Neural cell (in vitro differentiated cells): ENCODE measurements around the gene DENND5A. TPM values are rescaled to one million over a fixed set of nuclear protein-coding genes. Genes with fewer than 3 reads are reported as not detected.

ENCODE experiments used
- H2AFZ ChIP-seq: fragments of 200-600, 300-800 bp; sonication (generic), shearing (Covaris generic); 2 replicates; pipeline ENCODE4 v1.6.0; 2014; ENCODE audit warnings: low read depth, mild to moderate bottlenecking, antibody characterized with exemption, low read length, moderate library complexity
- H3F3A ChIP-seq: fragments of 200-600 bp; shearing (Covaris generic); 2 replicates; pipeline ENCODE4 v1.6.1; 2016; ENCODE audit warnings: mild to moderate bottlenecking, moderate library complexity, mixed read lengths, antibody characterized with exemption, low read length; ENCODE audit not compliant: insufficient read depth, poor library complexity, severe bottlenecking
- H3K27ac ChIP-seq: fragments of 200-600, 300-800 bp; sonication (generic), shearing (Covaris generic); 2 replicates; pipeline ENCODE4 v1.5.1; 2014; ENCODE audit warnings: mild to moderate bottlenecking, low read length, moderate library complexity
- H3K27me3 ChIP-seq: fragments of 300-800, 200-600 bp; sonication (generic), shearing (Covaris generic); 2 replicates; pipeline ENCODE4 v1.6.0; 2014; ENCODE audit warnings: mild to moderate bottlenecking, low read depth, low read length, moderate library complexity; ENCODE audit not compliant: insufficient read depth
- H3K36me3 ChIP-seq: fragments of 300-800, 200-600 bp; sonication (generic), shearing (Covaris generic); 2 replicates; pipeline ENCODE4 v1.5.1; 2014; ENCODE audit warnings: mild to moderate bottlenecking, antibody characterized with exemption, low read length, moderate library complexity; ENCODE audit not compliant: insufficient read depth
- H3K4me2 ChIP-seq: fragments of 300-800, 200-600 bp; sonication (generic), shearing (Covaris generic); 2 replicates; pipeline ENCODE4 v1.6.0; 2014; ENCODE audit warnings: mild to moderate bottlenecking, low read length
- H3K4me3 ChIP-seq: fragments of 300-800, 200-600 bp; sonication (generic), shearing (Covaris generic); 2 replicates; pipeline ENCODE4 v1.5.1; 2014; ENCODE audit warnings: mild to moderate bottlenecking, low read length, moderate library complexity
- H3K79me2 ChIP-seq: fragments of 200-600 bp; shearing (Covaris generic); replicated peaks from 2 replicates; pipeline ENCODE4 v1.6.0; 2014; ENCODE audit warnings: mild to moderate bottlenecking, low read length, moderate library complexity; ENCODE audit not compliant: insufficient read depth
- H3K9ac ChIP-seq: fragments of 300-800, 200-600 bp; sonication (generic), shearing (Covaris generic); 2 replicates; pipeline ENCODE4 v1.6.1; 2016; ENCODE audit warnings: mild to moderate bottlenecking, low read length, mixed read lengths
- H3K9me2 ChIP-seq: fragments of 200-600 bp; shearing (Covaris generic); 2 replicates; pipeline ENCODE4 v1.6.1; 2016; ENCODE audit warnings: mild to moderate bottlenecking, low read length, mixed read lengths; ENCODE audit not compliant: insufficient read depth
- H3K9me3 ChIP-seq: fragments of 200-600, 300-800 bp; sonication (generic), shearing (Covaris generic); 2 replicates; pipeline ENCODE4 v1.6.1; 2016; ENCODE audit warnings: mild to moderate bottlenecking, mixed run types, low read length, moderate library complexity, mixed read lengths
- H4K20me1 ChIP-seq: fragments of 200-600 bp; shearing (Covaris generic); 2 replicates; pipeline ENCODE4 v1.6.1; 2016; ENCODE audit warnings: mild to moderate bottlenecking, mixed run types; ENCODE audit not compliant: insufficient read depth
- CTCF ChIP-seq: fragments of 450-650 bp; IDR thresholded peaks from 2 replicates; pipeline ENCODE4 v1.5.1; 2014; ENCODE audit warnings: antibody characterized with exemption, mild to moderate bottlenecking, moderate library complexity; ENCODE audit not compliant: poor library complexity, severe bottlenecking
- EP300 ChIP-seq: fragments of 450-650 bp; conservative IDR thresholded peaks from 2 replicates; pipeline ENCODE4 v1.6.1; 2014; ENCODE audit warnings: antibody characterized with exemption, mild to moderate bottlenecking, moderate library complexity; ENCODE audit not compliant: poor library complexity, severe bottlenecking
- EZH2 ChIP-seq: fragments of 200-600, 300-800 bp; shearing (Covaris generic), sonication (generic); IDR thresholded peaks from 2 replicates; pipeline ENCODE4 v1.6.1; 2014; ENCODE audit warnings: antibody characterized with exemption, low read length, borderline replicate concordance, mild to moderate bottlenecking; ENCODE audit not compliant: insufficient read depth, poor library complexity, severe bottlenecking
- MXI1 ChIP-seq: fragments of 450-650 bp; conservative IDR thresholded peaks from 2 replicates; pipeline ENCODE4 v1.6.1; 2014; ENCODE audit warnings: antibody characterized with exemption, mild to moderate bottlenecking; ENCODE audit not compliant: poor library complexity, severe bottlenecking
- POLR2AphosphoS5 ChIP-seq: IDR thresholded peaks from 2 replicates; pipeline ENCODE4 v1.6.1; 2012
- RAD21 ChIP-seq: fragments of 450-650 bp; conservative IDR thresholded peaks from 2 replicates; pipeline ENCODE4 v1.6.1; 2014; ENCODE audit warnings: antibody characterized with exemption, mild to moderate bottlenecking, moderate library complexity
- REST ChIP-seq: IDR thresholded peaks from 2 replicates; pipeline ENCODE4 v1.6.1; 2012; ENCODE audit warnings: borderline replicate concordance
- SMC3 ChIP-seq: fragments of 450-650 bp; conservative IDR thresholded peaks from 2 replicates; pipeline ENCODE4 v1.6.1; 2014; ENCODE audit warnings: antibody characterized with exemption, mild to moderate bottlenecking, moderate library complexity; ENCODE audit not compliant: poor library complexity
- TAF1 ChIP-seq: IDR thresholded peaks from 2 replicates; pipeline ENCODE4 v1.6.1; 2012; ENCODE audit warnings: low read depth
- polyA plus RNA-seq: library from polyadenylated mRNA; depleted of rRNA; stranded (reverse); fragments of >200 nt; gene quantifications from 2 replicates; pipeline ENCODE4 v1.2.3, GENCODE V29; 2014

The DENND5A gene
- polyA plus RNA-seq, 1 donor from 2014 or later = 75.6 TPM

- H3K4me2 ChIP-seq = no peak overlapping the region
- H3F3A ChIP-seq = no peaks in the 10 kb centered on the region
- no peaks in the 10 kb centered on the region for H3K9me3 ChIP-seq
- TF ChIP-seq SMC3 = no peak
- TF ChIP-seq REST = no peak
- no peak for TF ChIP-seq CTCF
- no peak for TF ChIP-seq EP300
- no peak for TF ChIP-seq TAF1
- no peak for TF ChIP-seq RAD21
- no peak for TF ChIP-seq EZH2
- TF ChIP-seq POLR2AphosphoS5 = no peak
- no peak for TF ChIP-seq MXI1
- no peaks in the 10 kb centered on the region for H3K9me2 ChIP-seq
- H3K9ac ChIP-seq = no peak overlapping the region
- no peaks in the 10 kb centered on the region for H3K36me3 ChIP-seq
- H4K20me1 ChIP-seq = no peaks in the 10 kb centered on the region
- H2AFZ ChIP-seq = no peak overlapping the region
- peaks cover 19% of the 10 kb centered on the region for H3K27me3 ChIP-seq
- no peak overlapping the region for H3K4me3 ChIP-seq
- no peak overlapping the region for H3K27ac ChIP-seq
- no peaks in the 10 kb centered on the region for H3K79me2 ChIP-seq
Observed at GRCh38 chr11:9095421-9095820, 169.7 kb downstream of the DENND5A start.

- no peak overlapping the region for H3K9ac ChIP-seq
- no peaks in the 10 kb centered on the region for H3K79me2 ChIP-seq
- no peak overlapping the region for H2AFZ ChIP-seq
- H4K20me1 ChIP-seq = no peaks in the 10 kb centered on the region
- H3K4me3 ChIP-seq = no peak overlapping the region
- no peaks in the 10 kb centered on the region for H3K9me3 ChIP-seq
- no peaks in the 10 kb centered on the region for H3K36me3 ChIP-seq
- no peaks in the 10 kb centered on the region for H3K9me2 ChIP-seq
- TF ChIP-seq MXI1 = no peak
- TF ChIP-seq POLR2AphosphoS5 = no peak
- TF ChIP-seq RAD21 = no peak
- no peak for TF ChIP-seq EP300
- no peak for TF ChIP-seq TAF1
- TF ChIP-seq REST = no peak
- no peak for TF ChIP-seq CTCF
- no peak for TF ChIP-seq SMC3
- TF ChIP-seq EZH2 = no peak
- H3F3A ChIP-seq = no peaks in the 10 kb centered on the region
- H3K27ac ChIP-seq = no peak overlapping the region
- no peak overlapping the region for H3K4me2 ChIP-seq
- peaks cover 29% of the 10 kb centered on the region for H3K27me3 ChIP-seq
Observed at GRCh38 chr11:9094420-9094819, 170.7 kb downstream of the DENND5A start.
